ENCODE measurements around the gene RNF6. TPM values are rescaled to one million over a fixed set of nuclear protein-coding genes. Genes with fewer than 3 reads are reported as not detected.

Gene RNF6
- total and polyA plus RNA-seq, 4 experiments from 2014 or later: 36.3 to 54.9 (median 47.3) TPM

GRCh38 chr13:26183416-26183815 is 38.7 kb downstream of the RNF6 start:
- Mint-ChIP-seq H3K9me3 (peaks cover 0 to 5% (median 0%) of the 10 kb centered on the region in 8 donors), H3K27me3 (no peaks in the 10 kb centered on the region), H3K4me3 (no peak overlapping the region), H3K4me1 (peaks cover 12 to 33% (median 25%) of the 10 kb centered on the region in 4 donors), H3K27ac (no peak overlapping the region), H3K36me3 (peaks cover 0 to 10% of the 10 kb centered on the region in 2 donors)
- peaks cover 18% of the 10 kb centered on the region for H3K4me1 ChIP-seq (ENCODE audit: insufficient read depth, low read length)
- DNase-seq: no peak
- no peaks in the 10 kb centered on the region for H3K36me3 ChIP-seq (ENCODE audit: insufficient read depth, low read length)
- H3K27ac ChIP-seq (ENCODE audit: low read depth, low read length): no peak overlapping the region
- intact Hi-C loops (cut with micrococcal nuclease): loop anchor here (5.0 to 10.0 kb wide), 3 partner anchors 211 to 689 kb away; no protein-coding TSS in a partner anchor
- H3K9me3 ChIP-seq (ENCODE audit: control insufficient read depth in 1 of 2, low read length in 2 of 2): no peaks in the 10 kb centered on the region
- ChIA-PET POLR2A (ENCODE audit: partially characterized antibody) (no interaction called here), CTCF (ENCODE audit: partially characterized antibody) (interaction anchor here (2.3 to 7.3 kb wide), 5 partner anchors 17 to 518 kb away, joined by 19 to 282 read pairs (median 44); no protein-coding TSS in a partner anchor)
- H3K4me3 ChIP-seq (ENCODE audit: low read length in 2 of 2): no peak overlapping the region
- no peaks in the 10 kb centered on the region for H3K27me3 ChIP-seq (ENCODE audit: insufficient read depth, low read length)

- Histone ChIP-seq H3K27ac (ENCODE audit: low read depth, low read length) (no peak overlapping the region), H3K4me3 (ENCODE audit: low read length in 2 of 2) (no peak overlapping the region), H3K36me3 (ENCODE audit: insufficient read depth, low read length) (no peaks in the 10 kb centered on the region), H3K9me3 (ENCODE audit: control insufficient read depth in 1 of 2, low read length in 2 of 2) (no peaks in the 10 kb centered on the region), H3K4me1 (ENCODE audit: insufficient read depth, low read length) (no peaks in the 10 kb centered on the region), H3K27me3 (ENCODE audit: insufficient read depth, low read length) (no peaks in the 10 kb centered on the region)
- no peak overlapping the region for H3K4me3 Mint-ChIP-seq
- intact Hi-C loops (cut with micrococcal nuclease): no loop called here
- no peak for DNase-seq
- ChIA-PET CTCF (ENCODE audit: partially characterized antibody) (interaction anchor here (1.5 to 1.7 kb wide), 2 partner anchors 317 to 519 kb away, joined by 5 to 6 read pairs; no protein-coding TSS in a partner anchor), POLR2A (ENCODE audit: partially characterized antibody) (no interaction called here)
- H3K9me3 Mint-ChIP-seq: no peaks in the 10 kb centered on the region
- peaks cover 0 to 2% of the 10 kb centered on the region in 2 donors for H3K27me3 Mint-ChIP-seq
- H3K4me1 Mint-ChIP-seq: no peaks in the 10 kb centered on the region
- H3K27ac Mint-ChIP-seq: no peak overlapping the region
- no peaks in the 10 kb centered on the region for H3K36me3 Mint-ChIP-seq
Measured at GRCh38 chr13:26179344-26179743, 42.8 kb downstream of the RNF6 start.

GRCh38 chr13:26168835-26169234 is 53.3 kb downstream of the RNF6 start:
- no peak overlapping the region for H3K4me3 Mint-ChIP-seq
- CTCF ChIA-PET (ENCODE audit: partially characterized antibody): no interaction called here
- Histone ChIP-seq H3K27ac (ENCODE audit: low read depth, low read length) (no peak overlapping the region), H3K4me3 (ENCODE audit: low read length in 2 of 2) (no peak overlapping the region), H3K36me3 (ENCODE audit: insufficient read depth, low read length) (no peaks in the 10 kb centered on the region), H3K27me3 (ENCODE audit: insufficient read depth, low read length) (no peaks in the 10 kb centered on the region), H3K9me3 (ENCODE audit: control insufficient read depth in 1 of 2, low read length in 2 of 2) (no peaks in the 10 kb centered on the region), H3K4me1 (ENCODE audit: insufficient read depth, low read length) (no peaks in the 10 kb centered on the region)
- no peaks in the 10 kb centered on the region for H3K36me3 Mint-ChIP-seq
- peaks cover 0 to 3% (median 0%) of the 10 kb centered on the region in 8 donors for H3K9me3 Mint-ChIP-seq
- no peaks in the 10 kb centered on the region for H3K4me1 Mint-ChIP-seq
- no peak for DNase-seq
- H3K27ac Mint-ChIP-seq: no peak overlapping the region
- POLR2A ChIA-PET (ENCODE audit: partially characterized antibody): no interaction called here
- intact Hi-C loops (cut with micrococcal nuclease): no loop called here
- H3K27me3 Mint-ChIP-seq: peaks cover 7 to 10% of the 10 kb centered on the region in 2 donors

GRCh38 chr13:26168237-26168814 is 53.8 kb downstream of the RNF6 start:
- no peak overlapping the region for H3K4me3 ChIP-seq (ENCODE audit: low read length in 2 of 2)
- Mint-ChIP-seq H3K27me3 (peaks cover 7 to 10% of the 10 kb centered on the region in 2 donors), H3K4me3 (no peak overlapping the region), H3K4me1 (no peaks in the 10 kb centered on the region), H3K36me3 (no peaks in the 10 kb centered on the region), H3K9me3 (peaks cover 0 to 3% (median 0%) of the 10 kb centered on the region in 8 donors), H3K27ac (no peak overlapping the region)
- no peaks in the 10 kb centered on the region for H3K4me1 ChIP-seq (ENCODE audit: insufficient read depth, low read length)
- CTCF ChIA-PET (ENCODE audit: partially characterized antibody): no interaction called here
- no peaks in the 10 kb centered on the region for H3K36me3 ChIP-seq (ENCODE audit: insufficient read depth, low read length)
- H3K27me3 ChIP-seq (ENCODE audit: insufficient read depth, low read length): no peaks in the 10 kb centered on the region
- H3K9me3 ChIP-seq (ENCODE audit: control insufficient read depth in 1 of 2, low read length in 2 of 2): no peaks in the 10 kb centered on the region
- no peak for DNase-seq
- POLR2A ChIA-PET (ENCODE audit: partially characterized antibody): no interaction called here
- H3K27ac ChIP-seq (ENCODE audit: low read depth, low read length): no peak overlapping the region
- intact Hi-C loops (cut with micrococcal nuclease): no loop called here

GRCh38 chr13:26163812-26164211 is 58.3 kb downstream of the RNF6 start:
- CTCF ChIA-PET (ENCODE audit: partially characterized antibody): no interaction called here
- Mint-ChIP-seq H3K27ac (no peak overlapping the region), H3K27me3 (peaks cover 7 to 10% of the 10 kb centered on the region in 2 donors), H3K36me3 (no peaks in the 10 kb centered on the region), H3K9me3 (peaks cover 0 to 3% (median 0%) of the 10 kb centered on the region in 8 donors), H3K4me3 (no peak overlapping the region), H3K4me1 (no peaks in the 10 kb centered on the region)
- POLR2A ChIA-PET (ENCODE audit: partially characterized antibody): no interaction called here
- no peak for DNase-seq
- H3K27ac ChIP-seq (ENCODE audit: low read depth, low read length): no peak overlapping the region
- no peaks in the 10 kb centered on the region for H3K9me3 ChIP-seq (ENCODE audit: control insufficient read depth in 1 of 2, low read length in 2 of 2)
- intact Hi-C loops (cut with micrococcal nuclease): no loop called here
- H3K4me3 ChIP-seq (ENCODE audit: low read length in 2 of 2): no peak overlapping the region
- H3K36me3 ChIP-seq (ENCODE audit: insufficient read depth, low read length): no peaks in the 10 kb centered on the region
- H3K27me3 ChIP-seq (ENCODE audit: insufficient read depth, low read length): no peaks in the 10 kb centered on the region
- H3K4me1 ChIP-seq (ENCODE audit: insufficient read depth, low read length): no peaks in the 10 kb centered on the region

Other genes with a start within 250 kb of the RNF6 start
- under 1 TPM; 0.36 to 0.58 TPM for gene SHISA2, start 170.3 kb downstream of the RNF6 start, total RNA-seq
- under 1 TPM in 1 of 2 donors, not detected in 1; 0.32 TPM for gene SHISA2, start 170.3 kb downstream of the RNF6 start, polyA plus RNA-seq
- gene CDK8, start 31.8 kb upstream of the RNF6 start, total RNA-seq: 10 to 100 TPM; 10.4 to 11.7 TPM
- 1 to 10 TPM; 4.7 to 6.9 TPM for gene CDK8, start 31.8 kb upstream of the RNF6 start, polyA plus RNA-seq